Inferior parietal cortex (tissue), 1 donor: ENCODE results near the gene ACTR1A.
"Not testable (repeated sequence)": the region's sequence is repeated elsewhere in the genome, so short reads cannot be mapped to it uniquely, and the experiment has no call there.

Experiments
- DNase-seq: peaks from one replicate; pipeline ENCODE4 v3.0.0-alpha.2; 2016; ENCODE audit errors: extremely low spot score

ACTR1A gene

DNA sequence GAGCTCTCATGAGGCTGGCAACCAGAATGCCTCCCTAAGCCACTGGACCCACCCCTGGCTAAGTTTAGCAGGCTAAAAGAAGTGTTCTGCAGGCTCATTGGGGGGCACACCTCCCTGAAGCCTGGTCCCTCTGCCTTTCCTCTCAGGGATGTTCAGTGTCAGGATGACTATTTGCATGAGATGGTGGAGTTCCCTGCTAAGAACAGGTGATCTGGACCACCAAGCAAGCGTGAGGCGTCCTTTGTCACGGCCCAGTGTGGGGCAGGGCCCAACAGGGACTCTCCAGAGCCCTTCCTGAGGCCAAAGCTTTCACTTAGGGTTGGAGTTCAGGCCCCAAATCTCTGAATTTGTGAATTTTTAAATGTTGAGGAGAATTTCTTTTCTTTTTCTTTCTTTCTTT is 13.2 kb upstream of the ACTR1A start:
- DNase-seq, result no peak

DNA sequence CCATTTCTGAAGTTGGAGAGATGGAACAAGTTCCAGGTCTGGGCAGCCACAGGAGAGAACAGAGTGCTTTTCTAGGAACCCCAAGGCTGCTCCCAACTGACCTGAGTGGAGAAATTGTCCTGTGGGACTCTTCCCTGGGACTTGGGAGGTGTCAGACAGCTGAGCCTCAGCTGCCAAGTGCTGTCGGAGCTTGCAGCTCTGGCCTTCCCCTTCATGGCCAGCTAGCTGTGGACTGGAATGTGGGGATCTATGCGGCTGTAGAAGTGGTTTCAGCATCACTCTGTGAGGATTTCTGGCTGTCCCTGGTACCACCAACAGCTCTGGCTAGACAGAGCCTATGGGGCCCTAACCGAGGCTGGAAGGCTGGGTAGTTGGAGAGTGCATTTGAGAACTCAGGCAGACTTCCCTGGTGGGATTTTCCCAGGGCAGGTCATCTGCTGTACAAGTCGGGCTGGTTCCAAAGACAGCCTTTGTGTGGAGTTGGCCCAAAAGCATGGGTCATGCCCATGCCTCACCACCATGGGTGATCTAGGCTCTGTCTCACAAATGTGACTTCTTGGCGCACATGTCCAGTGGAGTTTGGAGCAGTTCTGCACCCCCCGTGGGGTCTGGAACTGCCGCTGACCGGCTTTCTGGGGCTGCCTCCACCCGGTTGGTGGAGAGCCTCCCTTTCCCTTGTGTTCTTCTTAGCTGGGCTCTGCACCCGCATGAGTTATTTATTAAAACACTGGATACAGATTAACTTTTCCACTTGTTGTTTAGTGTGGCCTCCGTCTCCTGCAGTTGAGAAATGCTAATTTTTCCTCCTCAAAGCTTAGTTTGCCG is 12.2 kb upstream of the ACTR1A start:
- DNase-seq, result no peak

DNA sequence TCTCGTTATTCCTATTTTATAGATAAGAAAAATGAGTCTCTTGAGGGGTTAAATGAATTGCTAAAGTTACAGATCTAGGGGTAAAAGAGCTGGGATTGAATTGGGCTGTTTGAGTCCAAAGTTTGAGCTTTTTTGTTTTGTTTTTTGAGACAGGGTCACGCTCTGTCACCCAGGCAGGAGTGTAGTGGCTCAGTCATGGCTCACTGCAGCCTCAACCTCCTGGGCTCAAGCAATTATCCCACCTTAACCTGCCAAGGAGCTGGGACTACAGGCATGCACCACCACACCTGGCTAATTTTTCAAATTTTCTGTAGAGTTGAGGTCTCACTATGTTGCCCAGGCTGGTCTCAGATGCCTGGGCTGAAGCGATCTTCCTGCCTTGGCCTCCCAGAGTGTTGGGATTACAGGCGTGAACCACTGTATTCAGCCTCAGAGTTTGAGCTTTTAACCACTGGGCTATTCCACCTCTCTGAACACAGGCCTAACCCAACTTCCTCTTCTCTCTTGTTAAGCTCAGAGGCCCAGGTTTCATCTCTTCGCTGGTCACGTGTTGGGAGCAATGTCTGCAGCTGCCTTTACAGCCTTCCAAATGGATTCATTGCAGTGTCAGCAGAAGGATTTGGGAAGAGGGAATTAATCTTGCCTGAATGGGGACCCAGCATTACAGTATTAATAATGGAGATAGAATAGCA is 9.2 kb upstream of the ACTR1A start:
- no peak for DNase-seq

DNA sequence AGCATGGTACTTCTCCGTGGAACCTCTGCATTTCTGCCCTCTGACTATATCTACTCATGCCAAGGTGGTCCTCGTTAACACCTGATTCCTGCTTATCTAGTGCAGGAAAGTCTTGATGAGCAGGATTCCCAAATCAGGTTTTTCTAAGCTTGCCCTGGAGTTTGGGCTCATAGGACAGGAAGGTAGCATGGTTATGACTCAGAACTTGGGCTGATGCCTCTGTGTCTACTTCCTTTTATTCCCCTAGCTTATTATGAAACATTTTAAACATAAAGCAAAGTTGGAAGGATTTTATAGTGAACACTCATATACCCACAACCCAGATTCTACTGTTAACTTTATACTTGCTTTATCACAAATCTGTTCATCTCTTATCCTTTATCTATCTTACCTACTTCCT is 6.9 kb upstream of the ACTR1A start:
- no peak for DNase-seq

DNA sequence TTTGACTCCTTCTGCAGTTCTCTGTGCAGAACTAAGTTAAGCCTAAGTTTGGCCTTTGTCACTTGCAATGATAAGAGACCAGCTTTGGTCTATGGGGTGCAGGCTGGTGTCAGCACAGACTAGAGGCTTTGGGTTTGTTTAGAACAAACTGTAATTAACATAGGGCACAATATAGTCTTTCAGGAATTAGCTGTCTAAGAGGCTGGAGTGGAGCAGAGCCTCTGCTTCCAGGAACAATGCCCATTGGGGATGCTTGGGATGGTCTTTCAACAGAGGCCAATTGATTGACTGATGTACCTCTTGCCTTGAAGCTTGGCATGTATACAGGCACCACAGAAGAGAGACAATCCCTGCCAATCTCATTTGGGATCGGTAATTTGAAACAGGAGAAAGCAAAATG is 6.0 kb upstream of the ACTR1A start:
- DNase-seq, result peak; percentile 14

DNA sequence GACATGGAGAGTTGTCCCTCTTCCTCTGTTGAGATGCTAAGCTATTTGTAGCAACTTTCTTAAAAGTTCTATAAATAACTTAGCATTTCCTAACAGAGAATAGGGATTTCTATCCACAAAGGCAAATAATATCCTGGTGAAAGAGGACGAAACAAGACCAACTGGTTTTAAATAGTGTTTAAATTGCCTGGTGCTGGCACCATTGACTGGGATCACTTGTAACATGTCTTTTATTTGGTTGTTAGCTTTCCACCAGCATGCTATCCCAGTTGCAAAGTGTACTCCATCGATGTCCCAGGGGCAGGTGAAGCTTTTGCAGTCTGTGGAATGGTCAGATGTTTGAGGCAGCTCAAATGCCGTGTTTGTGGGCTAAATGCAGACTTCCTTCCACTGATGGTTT is 5.0 kb upstream of the ACTR1A start:
- no peak for DNase-seq

DNA sequence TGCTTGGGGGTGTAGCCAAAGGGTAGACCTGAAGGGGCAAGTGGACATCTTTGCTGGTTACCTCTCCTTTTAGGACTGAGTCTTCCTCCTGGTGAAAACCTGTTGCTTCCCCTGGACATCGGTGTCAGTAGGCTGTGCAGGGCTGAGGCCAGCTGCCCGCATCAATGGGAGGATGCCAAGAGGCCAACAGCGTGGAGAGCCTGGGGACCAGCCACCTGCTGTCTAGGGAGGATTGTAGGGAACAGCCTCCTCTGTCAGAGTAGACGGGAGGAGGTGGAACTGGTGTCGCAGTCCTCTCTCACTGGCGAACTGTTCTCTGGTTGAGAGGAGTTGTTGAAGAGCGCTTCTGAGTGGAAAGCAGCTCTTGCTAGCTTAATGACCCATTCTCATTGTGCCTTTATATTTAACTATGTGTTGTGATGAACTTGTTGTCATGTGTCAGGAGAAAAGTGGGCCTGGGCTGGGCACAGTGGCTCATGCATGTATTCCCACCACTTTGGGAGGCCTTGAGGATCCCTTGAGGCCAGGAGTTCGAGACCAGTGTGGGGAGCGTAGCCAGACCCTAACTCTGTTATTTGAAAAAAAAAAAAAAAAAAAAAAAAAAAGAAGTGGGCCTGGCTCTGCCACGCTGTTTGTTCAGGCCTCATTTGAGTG is 3.1 kb upstream of the ACTR1A start:
- DNase-seq, result no peak

DNA sequence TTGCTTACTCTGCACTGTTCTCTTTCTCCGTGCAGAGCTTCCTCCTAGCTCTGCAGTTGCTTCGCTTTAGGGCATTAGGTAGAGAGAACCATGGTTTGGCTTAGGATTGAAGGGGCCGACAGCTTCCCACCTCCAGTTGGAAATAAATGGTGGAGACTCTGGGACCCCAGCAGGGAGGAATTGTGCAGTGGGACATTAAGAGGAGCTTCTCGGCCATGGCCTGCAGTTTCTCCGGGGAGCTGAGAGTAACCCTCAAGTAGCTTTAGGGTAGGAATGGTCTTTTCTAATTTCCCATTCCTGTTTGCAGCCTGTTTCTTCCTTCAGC is 2.4 kb upstream of the ACTR1A start:
- DNase-seq, result peak; percentile 39

DNA sequence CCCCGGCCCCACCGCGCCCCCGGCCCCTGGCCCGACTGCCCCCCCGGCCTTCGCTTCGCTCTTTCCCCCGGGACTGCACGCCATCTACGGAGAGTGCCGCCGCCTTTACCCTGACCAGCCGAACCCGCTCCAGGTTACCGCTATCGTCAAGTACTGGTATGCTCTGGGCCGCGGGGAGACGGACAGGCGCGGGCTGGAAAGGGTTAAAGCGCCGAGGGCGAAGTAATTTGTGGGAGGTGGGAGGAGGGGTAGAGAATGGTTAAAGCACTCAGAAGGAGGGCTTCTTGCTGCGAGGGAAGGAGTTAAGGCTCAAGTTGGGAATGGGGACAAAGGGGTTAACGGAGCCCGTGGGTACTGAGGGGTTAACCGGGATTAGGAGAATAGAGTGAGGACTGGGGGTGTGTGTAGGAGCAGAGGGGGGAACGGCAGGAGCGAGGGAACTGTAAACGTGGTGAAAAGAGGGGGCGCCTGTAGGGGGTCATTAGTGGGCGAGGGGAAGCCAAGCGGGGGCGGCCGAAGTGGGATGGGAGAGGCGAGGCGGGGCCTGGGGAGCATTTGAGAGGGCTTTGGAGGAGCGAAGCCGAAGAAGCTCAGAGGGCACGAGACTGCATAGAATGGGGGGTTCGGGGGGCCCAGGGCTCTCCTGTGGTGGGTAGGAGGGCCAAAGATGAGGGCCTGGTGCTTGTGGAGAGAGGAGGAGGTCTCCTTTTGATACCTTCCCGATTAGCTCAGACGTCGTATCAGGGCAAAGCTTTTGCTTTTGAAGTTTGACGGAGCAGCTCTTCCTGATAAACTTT is 1.9 kb upstream of the ACTR1A start:
- no peak for DNase-seq

DNA sequence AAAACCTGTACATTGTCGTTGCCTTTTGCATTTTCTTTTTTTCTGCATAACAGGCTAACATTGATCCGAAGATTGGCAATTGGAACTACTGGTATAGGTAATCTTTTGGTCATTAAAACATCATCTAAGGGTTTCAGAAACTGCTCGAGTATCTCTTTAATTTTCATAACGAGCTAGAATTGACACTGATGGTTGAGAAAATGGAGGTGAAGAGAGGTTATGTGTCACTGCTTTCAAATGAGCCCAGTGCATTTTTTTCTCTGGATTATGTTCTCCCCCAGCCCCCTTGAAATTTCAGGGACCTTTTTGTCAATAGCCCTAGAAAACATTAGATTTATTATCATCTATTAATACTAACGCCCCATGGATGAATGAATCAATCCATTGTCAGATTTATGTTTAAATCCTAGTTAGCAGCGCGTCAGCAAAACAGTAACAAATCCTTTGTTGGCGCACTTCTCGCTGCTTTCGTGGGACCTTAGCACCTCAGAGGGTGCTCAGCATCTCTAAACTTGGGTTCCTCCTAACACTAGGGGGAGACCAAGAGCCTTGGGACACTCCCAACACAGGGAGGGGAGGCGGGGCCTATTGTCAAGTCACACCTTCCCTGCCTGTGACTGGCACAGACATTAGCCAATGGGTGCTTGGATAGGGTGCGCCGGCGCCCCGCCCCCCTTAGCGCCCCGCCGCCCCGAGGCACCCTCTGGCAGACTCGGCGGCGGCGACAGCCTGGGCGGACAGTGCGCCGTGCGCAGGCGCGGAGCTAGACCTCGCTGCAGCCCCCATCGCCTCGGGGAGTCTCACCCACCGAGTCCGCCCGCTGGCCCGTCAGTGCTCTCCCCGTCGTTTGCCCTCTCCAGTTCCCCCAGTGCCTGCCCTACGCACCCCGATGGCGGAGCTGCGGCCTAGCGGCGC is 1.0 kb upstream of the ACTR1A start, which contains the start of gene SUFU:
Gene SUFU, plus strand, starts transcription at position 709 of the 915 bp plus-strand sequence. Its CDS starts 181 bp downstream, at position 890.
- DNase-seq, result peak; percentile 100

DNA sequence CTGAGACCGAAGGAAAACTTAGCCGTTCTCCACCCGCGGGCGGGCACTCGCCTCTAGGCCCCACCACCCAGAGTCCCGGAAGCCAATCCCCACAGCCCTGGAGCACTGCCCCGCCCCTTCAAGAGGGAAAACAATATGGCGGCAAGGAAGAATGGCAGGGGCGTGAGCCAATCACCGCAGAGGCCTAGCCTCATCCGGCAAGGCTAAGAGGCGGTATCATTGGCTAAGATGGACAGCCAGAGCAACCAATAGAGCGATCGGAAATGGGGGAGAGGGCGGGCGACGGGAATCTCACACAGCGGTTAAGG is 529 bp downstream of the ACTR1A start:
- DNase-seq, result peak; percentile 100

DNA sequence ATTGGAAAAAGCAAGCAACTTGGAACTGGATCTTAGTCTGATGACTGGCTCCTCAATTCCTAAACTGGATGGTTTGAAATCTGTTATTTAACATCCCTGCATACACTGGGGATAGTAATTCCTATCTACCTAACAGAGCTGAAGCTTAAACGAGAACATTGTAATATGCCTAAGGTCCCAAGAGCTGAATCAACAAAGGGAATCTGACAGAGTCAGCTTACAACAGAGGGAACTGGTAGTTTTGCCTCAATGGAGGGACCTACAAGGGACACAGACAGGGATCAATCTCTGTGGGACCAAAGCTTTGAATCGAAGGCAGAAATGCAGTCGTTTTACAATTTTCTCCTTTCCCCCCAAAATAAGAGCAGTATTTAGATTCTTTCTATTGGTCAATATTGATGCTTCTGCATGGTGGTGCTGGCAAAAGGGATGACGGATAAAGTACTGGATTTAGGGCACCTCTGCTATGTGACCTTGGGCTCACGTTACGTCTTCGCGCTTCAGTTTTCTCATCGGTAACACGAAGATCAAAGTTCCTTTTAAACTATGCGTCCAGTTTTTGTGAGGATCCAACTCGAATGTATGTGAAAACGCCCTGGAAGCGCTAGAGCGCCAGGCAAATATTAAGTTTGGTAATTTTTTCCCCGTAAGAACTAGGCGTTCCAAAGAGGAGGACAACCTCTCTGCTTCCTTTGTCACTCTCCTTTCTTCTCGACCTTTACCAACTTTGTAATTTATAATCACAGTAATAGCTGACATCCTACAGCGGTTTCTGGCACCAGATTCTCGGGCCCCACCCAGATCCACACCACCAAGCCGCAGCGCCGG is 1.1 kb downstream of the ACTR1A start:
- peak; percentile 6 for DNase-seq

DNA sequence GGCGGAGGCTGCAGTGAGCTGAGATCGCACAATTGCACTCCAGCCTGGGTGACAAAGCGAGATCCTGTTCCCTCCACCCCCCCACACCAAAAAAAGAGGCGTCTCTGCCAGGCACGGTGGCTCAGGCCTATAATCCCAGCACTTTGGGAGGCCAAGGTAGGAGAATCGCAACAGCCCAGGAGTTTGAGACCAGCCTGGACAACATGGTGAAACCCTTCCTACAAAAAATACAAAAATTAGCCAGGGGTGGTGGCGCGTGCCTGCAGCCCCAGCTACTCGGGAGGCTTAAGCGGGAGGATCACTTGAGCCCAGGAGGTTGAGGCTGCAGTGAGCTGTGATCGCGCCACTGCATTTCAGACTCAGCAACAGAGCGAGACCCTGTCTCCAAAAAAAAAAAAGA is 1.8 kb downstream of the ACTR1A start:
- DNase-seq, result not testable (repeated sequence)

DNA sequence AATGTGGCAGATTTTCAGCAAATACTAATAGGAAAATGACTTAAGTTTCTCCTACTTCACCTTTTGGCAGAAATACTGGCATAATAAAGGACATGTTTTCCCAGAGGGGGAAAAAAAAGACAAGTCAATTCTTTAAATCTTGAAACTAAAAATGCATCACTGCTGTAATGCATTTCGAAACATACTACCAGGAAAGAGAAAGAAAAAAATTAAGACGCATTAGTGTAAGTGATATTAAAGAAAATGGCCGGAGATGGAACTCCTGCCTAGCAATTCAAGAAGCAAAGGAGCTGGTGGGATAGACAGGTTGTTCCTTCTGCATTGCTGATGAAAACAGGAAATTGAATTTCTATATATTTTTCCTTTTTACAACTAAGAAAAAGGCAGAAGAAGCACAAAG is 3.2 kb downstream of the ACTR1A start:
- no peak for DNase-seq

DNA sequence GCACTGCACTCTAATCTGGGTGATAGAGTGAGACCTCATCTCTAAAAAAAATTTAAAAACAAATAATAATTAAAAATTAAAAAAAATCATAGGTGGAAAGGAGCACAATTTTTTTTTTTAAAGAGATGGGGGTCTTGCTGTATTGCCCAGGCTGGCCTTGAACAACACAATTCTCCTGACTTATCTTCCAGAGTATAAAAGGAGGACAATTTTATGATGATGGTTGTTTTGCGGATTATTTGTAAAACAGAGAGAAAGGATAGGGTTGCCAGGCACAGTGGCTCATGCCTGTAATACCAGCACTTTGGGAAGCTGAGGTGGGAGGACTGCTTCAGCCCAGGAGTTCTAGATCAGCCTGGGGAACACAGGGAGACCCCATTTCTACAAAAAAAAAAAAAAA is 5.0 kb downstream of the ACTR1A start:
- DNase-seq, result no peak

DNA sequence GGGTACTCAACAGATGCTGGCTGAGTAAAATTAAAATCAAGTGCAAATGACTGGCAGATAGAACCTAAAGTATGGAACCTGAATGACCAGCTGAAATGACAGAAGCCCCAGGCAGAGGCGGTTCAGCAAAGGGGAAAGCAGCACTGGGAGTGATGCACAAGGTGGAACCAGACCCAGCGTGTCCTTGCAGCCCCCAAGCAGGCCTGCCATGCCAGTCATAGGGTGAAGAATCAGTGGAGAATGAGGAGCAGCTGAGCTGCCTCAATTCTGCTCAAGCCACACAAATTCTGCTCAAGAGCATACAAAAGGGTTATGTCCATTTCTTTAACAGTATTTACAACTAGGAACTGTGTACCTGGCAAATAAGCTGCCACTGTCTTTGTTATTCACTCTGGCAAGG is 8.7 kb downstream of the ACTR1A start:
- DNase-seq, result no peak

DNA sequence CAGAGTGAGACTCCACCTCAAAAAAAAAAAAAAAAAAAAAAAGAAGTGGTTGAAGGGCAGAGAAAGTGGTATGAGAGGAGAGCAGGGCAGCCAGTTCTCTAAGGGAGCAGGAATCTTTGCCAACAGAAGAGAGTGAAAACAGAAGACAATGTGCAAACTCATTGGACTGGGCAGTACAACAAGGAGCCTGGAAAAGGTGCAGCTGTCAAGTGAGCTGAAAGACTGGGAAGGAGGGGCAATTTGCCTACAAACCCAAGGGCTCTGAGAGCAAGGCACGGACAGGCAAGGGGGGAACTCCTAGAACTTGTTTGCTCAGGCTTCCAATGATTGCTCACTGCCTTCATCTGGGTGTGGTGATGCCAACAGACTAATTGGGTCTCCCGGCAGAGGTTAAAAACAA is 9.5 kb downstream of the ACTR1A start:
- DNase-seq, result peak; percentile 31

DNA sequence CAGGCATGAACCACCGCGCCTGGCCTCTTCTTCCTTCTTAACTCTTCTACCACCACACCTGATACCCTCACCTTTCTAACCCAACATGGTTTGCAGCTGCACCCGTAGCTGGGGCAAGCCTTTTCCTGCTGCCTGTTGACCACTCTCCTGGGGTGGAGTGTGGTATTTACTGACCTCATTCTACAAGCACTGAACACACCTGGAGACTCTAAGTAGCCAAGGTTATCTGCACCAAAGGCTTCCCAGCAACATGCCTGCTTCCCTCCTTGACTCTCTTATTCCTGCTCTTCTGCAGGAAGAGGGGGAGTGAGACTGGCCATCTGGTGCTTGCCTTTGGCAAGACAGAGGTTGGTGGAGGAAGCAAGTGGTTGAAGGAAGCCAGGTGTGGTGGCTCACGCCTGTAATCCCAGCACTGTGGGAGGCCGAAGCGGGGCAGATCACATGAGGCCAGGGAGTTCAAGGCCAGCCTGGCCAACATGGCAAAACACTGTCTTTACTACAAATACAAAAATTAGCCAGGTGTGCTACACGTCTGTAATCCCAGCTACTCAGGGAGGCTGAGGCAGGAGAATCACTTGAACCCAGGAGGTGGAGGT is 10.1 kb downstream of the ACTR1A start:
- no peak for DNase-seq

DNA sequence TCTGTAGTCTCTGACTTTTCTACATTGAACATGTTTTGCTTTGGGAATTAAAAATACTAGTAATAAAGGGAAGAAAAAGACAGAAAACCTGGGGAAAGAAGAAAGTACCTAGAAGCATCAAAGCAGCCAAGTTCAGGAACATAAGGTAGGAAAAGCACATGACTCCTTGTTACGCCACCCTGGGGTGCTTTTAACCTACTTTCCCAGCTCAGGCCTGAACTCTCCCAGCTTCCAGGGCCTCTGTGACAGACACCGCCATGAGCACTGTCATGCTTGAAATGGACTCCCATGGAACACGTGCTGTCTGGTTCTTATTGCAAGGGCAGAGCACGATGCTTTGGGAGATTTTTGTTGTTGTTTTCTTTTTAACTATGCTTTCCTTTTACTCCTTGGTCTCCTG is 11.4 kb downstream of the ACTR1A start:
- no peak for DNase-seq
